Caco-2 (cell line): Measurements from ENCODE around the gene ACO1. TPM values are rescaled to one million over a fixed set of nuclear protein-coding genes. Genes with fewer than 3 reads are reported as not detected.
A peak's percentile ranks its signal among the peaks of the same experiment; 100 is the strongest.

Experiments used
- BruUV-seq: library from RNA; stranded (reverse); fragments of 400-500 nt; replicated peaks from 2 replicates; lab custom pipeline; 2021; lab: Mats Ljungman, UMichigan
- CTCF ChIA-PET: fragments of 300-600 bp; sonication (Branson Sonifier 250); formaldehyde crosslinking; loops from one replicate; lab custom pipeline; 2022; ENCODE audit warnings: antibody characterized with exemption; lab: Charles Lee
- POLR2A ChIA-PET: fragments of 300-600 bp; sonication (Branson Sonifier 250); formaldehyde crosslinking; loops from one replicate; lab custom pipeline; 2022; ENCODE audit warnings: antibody characterized with exemption; lab: Charles Lee
- DNase-seq, 2 experiments: peaks; one replicate each; pipeline versions ENCODE4 v3.0.0 to v3.0.0-alpha.2; 2020 to 2022
- H3K27me3 ChIP-seq: replicated peaks from 2 replicates; pipeline ENCODE4 v1.6.0; 2011; ENCODE audit warnings: low read length; ENCODE audit not compliant: control insufficient read depth, insufficient read depth
- H3K36me3 ChIP-seq: 2 replicates; pipeline ENCODE4 v1.5.1; 2011; ENCODE audit warnings: low read length; ENCODE audit not compliant: control insufficient read depth, insufficient read depth
- H3K4me1 ChIP-seq: fragments of 250-450 bp; sonication (Bioruptor Pico); 2 replicates; pipeline ENCODE4 v1.5.1; 2020; ENCODE audit warnings: mild to moderate bottlenecking
- H3K4me3 ChIP-seq: 2 replicates; pipeline ENCODE4 v1.5.1; 2011; ENCODE audit warnings: low read depth, mild to moderate bottlenecking, control low read depth, low read length
- H3K9me3 ChIP-seq: fragments of 250-450 bp; sonication (Bioruptor Pico); 2 replicates; pipeline ENCODE4 v1.5.1; 2020; ENCODE audit warnings: mild to moderate bottlenecking, moderate library complexity
- H3K27ac Mint-ChIP-seq: one replicate; pipeline ENCODE4 v1.8.0; 2022; ENCODE audit warnings: mixed read lengths; ENCODE audit not compliant: unreplicated experiment
- H3K27me3 Mint-ChIP-seq: one replicate; pipeline ENCODE4 v1.8.0; 2022; ENCODE audit warnings: mixed read lengths; ENCODE audit not compliant: insufficient read depth, unreplicated experiment
- H3K36me3 Mint-ChIP-seq: one replicate; pipeline ENCODE4 v1.8.0; 2022; ENCODE audit warnings: mild to moderate bottlenecking, mixed read lengths; ENCODE audit not compliant: insufficient read depth, unreplicated experiment
- H3K4me1 Mint-ChIP-seq: one replicate; pipeline ENCODE4 v1.8.0; 2022; ENCODE audit warnings: low read depth, mixed read lengths; ENCODE audit not compliant: unreplicated experiment
- H3K4me3 Mint-ChIP-seq: one replicate; pipeline ENCODE4 v1.8.0; 2022; ENCODE audit warnings: mild to moderate bottlenecking, moderate library complexity, mixed read lengths; ENCODE audit not compliant: unreplicated experiment
- H3K9me3 Mint-ChIP-seq: one replicate; pipeline ENCODE4 v1.8.0; 2022; ENCODE audit warnings: mixed read lengths; ENCODE audit not compliant: unreplicated experiment
- CTCF ChIP-seq, 2 experiments: fragments of 200-600 bp in 1 of 2; IDR thresholded peaks; 1 replicate in 1 of 2; 2 replicates in 1 of 2; pipeline versions ENCODE4 v1.5.1 to v1.8.0; 2011 to 2022; ENCODE audit warnings: antibody characterized with exemption in 1 of 2, control low read depth in 1 of 2, inconsistent platforms in 1 of 2, low read depth in 1 of 2, low read length in 1 of 2, mild to moderate bottlenecking in 1 of 2, moderate library complexity in 1 of 2; ENCODE audit not compliant: insufficient read depth in 1 of 2, severe bottlenecking in 1 of 2, unreplicated experiment in 1 of 2
- intact Hi-C: fragments of 100-400 bp; cut with micrococcal nuclease; formaldehyde crosslinking; loops from one replicate; pipeline ENCODE4 v1.10.0; 2022; ENCODE audit not compliant: unreplicated experiment
- total RNA-seq: library from RNA; stranded (reverse); gene quantifications from 2 replicates; pipeline ENCODE4 v1.2.3, GENCODE V29; 2022

The ACO1 gene
- total RNA-seq, 1 experiment from 2014 or later = 54.7 TPM

GRCh38 chr9:32371679-32372078 lies 12.8 kb upstream of the ACO1 start:
- ChIA-PET CTCF (no interaction called here), POLR2A (no interaction called here)
- BruUV-seq = no TSS peak

DNA sequence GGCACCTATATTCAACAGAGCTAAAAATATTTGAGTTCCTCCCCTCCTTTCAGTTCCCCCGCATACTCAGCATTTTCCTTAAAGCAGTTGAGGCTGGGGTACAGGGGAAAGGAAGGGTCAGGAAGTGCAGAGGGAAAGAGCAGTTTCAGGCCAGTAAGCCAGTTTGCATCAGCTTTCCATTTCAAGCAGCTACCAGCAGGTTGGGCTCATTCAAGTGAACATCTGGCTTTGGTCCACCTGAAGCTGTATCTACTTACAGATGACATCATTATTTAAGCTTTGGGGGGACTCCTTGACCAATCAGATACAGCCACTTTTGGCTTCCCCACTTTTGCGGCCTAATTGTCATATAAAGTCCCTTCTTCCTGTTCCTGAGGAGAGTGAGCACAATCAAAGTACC lies 8.2 kb upstream of the ACO1 start:
- no peaks in the 10 kb centered on the region for H3K36me3 ChIP-seq
- no peaks in the 10 kb centered on the region for H3K9me3 ChIP-seq
- TF ChIP-seq CTCF (IDR thresholded peaks at IDR 0.05; ENCODE audit: insufficient read depth in 1 of 2, low read depth in 1 of 2, low read length in 1 of 2, severe bottlenecking in 1 of 2, unreplicated experiment in 1 of 2) = no peak
- no peaks in the 10 kb centered on the region for H3K27me3 Mint-ChIP-seq
- no peak overlapping the region for H3K4me3 ChIP-seq
- no peak overlapping the region for H3K4me3 Mint-ChIP-seq
- no TSS peak for BruUV-seq
- H3K4me1 ChIP-seq = no peaks in the 10 kb centered on the region
- intact Hi-C loops = no loop called here
- peaks cover 11% of the 10 kb centered on the region for H3K4me1 Mint-ChIP-seq
- H3K27me3 ChIP-seq = no peaks in the 10 kb centered on the region; the same call in 1 of the 2 replicates
- no peak overlapping the region for H3K27ac Mint-ChIP-seq
- no peaks in the 10 kb centered on the region for H3K9me3 Mint-ChIP-seq
- no peak for DNase-seq
- CTCF ChIA-PET = interaction anchor here (1.2 to 4.9 kb wide), 3 partner anchors 150 to 203 kb away, joined by 4 to 115 read pairs (median 6); partner anchors contain the start of gene RIGI
- POLR2A ChIA-PET = no interaction called here
- no peaks in the 10 kb centered on the region for H3K36me3 Mint-ChIP-seq

More at GRCh38 chr9:32371679-32372078, 12.8 kb upstream of the ACO1 start:
- Mint-ChIP-seq H3K27ac (no peak overlapping the region), H3K9me3 (no peaks in the 10 kb centered on the region), H3K4me3 (no peak overlapping the region), H3K36me3 (no peaks in the 10 kb centered on the region), H3K27me3 (peaks cover 9% of the 10 kb centered on the region), H3K4me1 (no peaks in the 10 kb centered on the region)
- no peaks in the 10 kb centered on the region for H3K4me1 ChIP-seq
- H3K27me3 ChIP-seq = no peaks in the 10 kb centered on the region; the same call in 1 of the 2 replicates
- TF ChIP-seq CTCF (IDR thresholded peaks at IDR 0.05; ENCODE audit: insufficient read depth in 1 of 2, low read depth in 1 of 2, low read length in 1 of 2, severe bottlenecking in 1 of 2, unreplicated experiment in 1 of 2) = no peak
- H3K9me3 ChIP-seq = no peaks in the 10 kb centered on the region
- no peaks in the 10 kb centered on the region for H3K36me3 ChIP-seq
- intact Hi-C loops = no loop called here
- H3K4me3 ChIP-seq = no peak overlapping the region
- no peak for DNase-seq

DNA sequence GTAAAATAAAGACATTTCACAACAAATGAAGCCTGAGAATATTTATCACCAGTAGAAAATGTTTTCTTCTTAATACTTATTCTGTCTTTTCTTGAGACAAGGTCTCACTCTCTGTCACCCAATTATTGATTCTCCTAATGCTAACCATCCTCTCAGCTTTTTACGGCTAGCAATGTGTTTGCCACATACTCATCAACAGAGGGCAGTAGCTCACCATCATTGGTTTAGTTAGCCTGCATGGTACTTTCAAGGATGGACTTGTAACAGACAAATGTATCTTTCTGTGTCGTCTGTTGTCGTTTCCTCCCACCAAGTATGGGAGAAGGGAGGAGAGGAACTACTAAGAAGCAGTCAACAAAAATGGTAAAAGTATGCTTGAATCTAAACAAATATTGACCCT lies 5.9 kb upstream of the ACO1 start:
- no peak overlapping the region for H3K27ac Mint-ChIP-seq
- peak; percentile 56 to 77 for TF ChIP-seq CTCF (IDR thresholded peaks at IDR 0.05; ENCODE audit: insufficient read depth in 1 of 2, low read depth in 1 of 2, low read length in 1 of 2, severe bottlenecking in 1 of 2, unreplicated experiment in 1 of 2)

More for the DNA sequence above, 5.9 kb upstream of the ACO1 start:
- H3K27me3 ChIP-seq = no peaks in the 10 kb centered on the region
- DNase-seq = peak; percentile 53 to 63
- CTCF ChIA-PET = interaction anchor here (0.6 to 4.9 kb wide), 12 partner anchors 20 to 590 kb away, joined by 3 to 115 read pairs (median 9); partner anchors contain the start of genes NDUFB6 and RIGI
- H3K9me3 Mint-ChIP-seq = no peaks in the 10 kb centered on the region
- no TSS peak for BruUV-seq
- POLR2A ChIA-PET = interaction anchor here (1.6 kb wide), 1 partner anchor 147 kb away, joined by 7 read pairs; the partner anchor contains the start of gene RIGI
- H3K9me3 ChIP-seq = no peaks in the 10 kb centered on the region
- peaks cover 21% of the 10 kb centered on the region for H3K4me1 Mint-ChIP-seq
- no peaks in the 10 kb centered on the region for H3K36me3 ChIP-seq
- H3K4me1 ChIP-seq = 0 out of 2 replicates have a peak, but pooled peaks cover 1% of the 10 kb centered on the region
- H3K36me3 Mint-ChIP-seq = no peaks in the 10 kb centered on the region
- intact Hi-C loops = loop anchor here (1.0 to 2.0 kb wide), 2 partner anchors 194 to 590 kb away; no protein-coding TSS in a partner anchor
- H3K4me3 Mint-ChIP-seq = no peak overlapping the region
- H3K4me3 ChIP-seq = no peak overlapping the region
- peaks cover 8% of the 10 kb centered on the region for H3K27me3 Mint-ChIP-seq
